NCI-H146 treated with DMSO at 0.1 percent for 48 hours (cell line): ENCODE data around the gene IL5RA.

Experiments used
- DNase-seq: peaks from one replicate; lab custom pipeline; 2025; ENCODE audit not compliant: unreplicated experiment; lab: John Stamatoyannopoulos, UW

IL5RA gene

GRCh38 chr3:3110299-3110630, at the start of gene IL5RA:
IL5RA (minus strand) TSS chr3:3110374; CDS start chr3:3104984, 5,390 bp downstream.
- peak; percentile 40 for DNase-seq

- no peak for DNase-seq
Observed at GRCh38 chr3:3157484-3157883, 47.3 kb upstream of the IL5RA start.

GRCh38 chr3:3154879-3155610, 44.9 kb upstream of the IL5RA start:
- DNase-seq: no peak

- no peak for DNase-seq
Observed at GRCh38 chr3:3151513-3151912, 41.3 kb upstream of the IL5RA start.

- no peak for DNase-seq
Observed at GRCh38 chr3:3149560-3149959, 39.4 kb upstream of the IL5RA start.

- DNase-seq: no peak
Observed at GRCh38 chr3:3145831-3146230, 35.7 kb upstream of the IL5RA start.

- no peak for DNase-seq
Observed at GRCh38 chr3:3141939-3142338, 31.8 kb upstream of the IL5RA start.

- DNase-seq: no peak
Observed at GRCh38 chr3:3137526-3137925, 27.4 kb upstream of the IL5RA start.

- no peak for DNase-seq
Observed at GRCh38 chr3:3134750-3135448, 24.7 kb upstream of the IL5RA start.

- no peak for DNase-seq
Observed at GRCh38 chr3:3133500-3133899, 23.3 kb upstream of the IL5RA start.

GRCh38 chr3:3129579-3129978, 19.4 kb upstream of the IL5RA start:
- no peak for DNase-seq

- DNase-seq: no peak
Observed at GRCh38 chr3:3127432-3128010, 17.3 kb upstream of the IL5RA start.

GRCh38 chr3:3126477-3127431, 16.6 kb upstream of the IL5RA start, which contains the start of gene TRNT1:
TRNT1 (plus strand) TSS chr3:3126940; CDS start chr3:3129041, 2,101 bp downstream.
- peak; percentile 75 for DNase-seq

GRCh38 chr3:3125977-3126376, 15.8 kb upstream of the IL5RA start:
- DNase-seq: no peak

GRCh38 chr3:3119393-3119851, 9.2 kb upstream of the IL5RA start:
- DNase-seq: no peak

GRCh38 chr3:3117651-3118050, 7.5 kb upstream of the IL5RA start:
- no peak for DNase-seq

- DNase-seq: no peak
Observed at GRCh38 chr3:3113042-3113709, 3.0 kb upstream of the IL5RA start.

- no peak for DNase-seq
Observed at GRCh38 chr3:3110749-3111361, 681 bp upstream of the IL5RA start.

GRCh38 chr3:3109407-3110298, 521 bp downstream of the IL5RA start:
- peak; percentile 28 for DNase-seq
